Esophagus mucosa (tissue), 1 donor: ENCODE data around the gene PDZD8. TPM values are rescaled to one million over a fixed set of nuclear protein-coding genes. Genes with fewer than 3 reads are reported as not detected.
A peak's percentile ranks its signal among the peaks of the same experiment; 100 is the strongest.

Source experiments
- ATAC-seq: fragments of 200-7000 bp; cut with Tn5 transposase; one replicate; pipeline ENCODE4 v1.9.1; 2020
- total RNA-seq: library from RNA; stranded (reverse); gene quantifications from one replicate; pipeline ENCODE4 v1.2.4, GENCODE V29; 2023
- donor health status: DM: yes; HTN: yes; CAD: no.

The PDZD8 gene
- total RNA-seq, 1 donor from 2014 or later = 39.0 TPM

GRCh38 chr10:117277675-117278074 is 97.6 kb downstream of the PDZD8 start:
- ATAC-seq = no peak

GRCh38 chr10:117275121-117275520 is 100.1 kb downstream of the PDZD8 start:
- no peak for ATAC-seq

GRCh38 chr10:117274509-117274908 is 100.7 kb downstream of the PDZD8 start:
- no peak for ATAC-seq

GRCh38 chr10:117273980-117274379 is 101.3 kb downstream of the PDZD8 start:
- ATAC-seq = no peak

- no peak for ATAC-seq
These were observed 102.8 kb downstream of the PDZD8 start for GRCh38 chr10:117272195-117273076.

DNA sequence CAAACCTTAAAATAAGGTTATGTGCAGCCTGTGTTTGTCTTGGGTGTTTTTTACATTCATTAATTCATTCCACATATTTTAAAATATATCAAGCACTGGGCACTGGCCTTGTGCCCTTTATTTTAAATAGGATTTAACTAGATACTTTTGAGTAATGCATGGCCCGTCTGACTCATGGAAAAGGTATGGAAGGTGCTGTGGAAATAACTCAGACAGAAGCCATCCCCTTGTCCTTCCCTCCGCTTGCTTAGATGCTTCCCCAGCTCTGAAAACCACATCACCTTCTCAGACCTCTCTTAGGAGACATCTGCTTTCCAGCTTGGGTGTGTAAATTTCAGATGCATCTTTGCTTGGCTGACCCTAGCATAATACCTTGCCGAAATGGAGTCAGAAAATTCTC is 103.8 kb downstream of the PDZD8 start:
- peak; percentile 20 for ATAC-seq

DNA sequence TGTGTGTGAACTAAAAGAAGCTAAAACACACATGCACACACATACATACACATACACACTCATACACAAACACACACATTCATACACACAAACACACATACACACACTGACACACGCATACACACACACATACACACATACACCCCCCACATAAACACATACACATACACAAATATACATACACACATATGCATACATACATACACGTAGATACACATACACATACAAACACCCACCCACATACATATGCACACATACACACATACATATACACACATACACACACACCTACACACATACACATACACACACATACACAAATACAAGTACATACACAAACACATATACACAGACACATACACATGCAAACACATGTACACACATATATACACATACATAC is 106.3 kb downstream of the PDZD8 start:
- no peak for ATAC-seq

DNA sequence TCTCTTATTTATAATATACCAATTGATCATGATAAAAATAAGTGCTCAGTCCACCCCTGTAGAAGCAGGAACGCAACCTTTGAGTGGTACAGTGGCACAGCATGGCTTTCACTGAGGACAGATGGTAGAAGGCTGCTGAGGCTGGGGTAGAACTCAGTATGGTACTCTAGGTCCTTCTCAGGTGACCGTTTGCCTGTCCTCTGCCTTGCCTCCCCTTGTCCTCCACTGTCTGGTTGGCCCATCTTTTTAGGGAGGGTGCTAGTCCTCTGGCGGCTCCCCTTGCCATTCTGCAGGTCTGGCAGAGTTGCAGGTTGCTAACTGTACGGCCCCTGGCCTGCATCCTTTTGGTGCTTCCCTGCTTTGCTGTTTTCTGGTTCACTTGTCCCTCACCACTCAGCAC is 107.0 kb downstream of the PDZD8 start:
- no peak for ATAC-seq

- ATAC-seq = no peak
These were observed 108.4 kb downstream of the PDZD8 start for GRCh38 chr10:117266812-117267211.

DNA sequence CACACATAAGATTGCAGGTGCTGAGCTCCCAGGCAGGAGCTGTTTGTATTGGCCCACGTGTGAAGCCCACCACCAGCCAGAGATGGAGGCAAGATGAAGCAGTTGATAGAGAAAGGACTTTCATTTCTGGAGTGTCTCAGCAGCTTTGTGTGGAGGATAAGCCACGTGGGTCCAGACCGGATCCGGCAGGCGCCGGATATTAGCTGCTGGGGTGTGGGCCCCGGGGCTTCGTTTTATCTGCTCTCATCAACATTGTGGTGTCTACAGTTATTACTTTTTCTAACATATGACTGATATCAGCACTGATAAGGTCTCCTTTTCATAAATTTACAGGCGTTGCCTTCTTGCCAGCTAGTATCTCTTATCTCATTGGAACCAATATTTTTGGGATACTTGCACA is 108.8 kb downstream of the PDZD8 start:
- no peak for ATAC-seq

- no peak for ATAC-seq
These were observed 110.5 kb downstream of the PDZD8 start for GRCh38 chr10:117264782-117265181.

DNA sequence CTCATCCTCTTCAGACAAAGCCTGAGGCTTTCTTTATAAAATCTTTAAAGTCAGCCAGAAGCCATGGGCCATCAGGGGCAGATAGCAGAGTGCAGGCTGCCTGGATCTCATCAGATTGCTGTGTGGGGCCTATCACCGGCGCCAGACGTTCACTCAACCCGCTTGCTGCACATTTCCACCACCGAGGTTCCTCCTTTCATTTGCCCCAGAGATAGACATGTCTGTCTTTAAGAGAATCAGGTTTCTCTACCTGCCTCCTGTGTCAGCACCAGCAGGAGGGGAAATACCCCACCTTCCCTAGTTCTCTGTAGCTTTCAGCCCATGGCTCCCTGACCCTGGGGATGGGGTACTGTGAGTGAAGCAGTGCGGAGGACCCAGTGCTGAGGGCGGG is 112.3 kb downstream of the PDZD8 start:
- no peak for ATAC-seq

- ATAC-seq = peak; percentile 33
These were observed 112.8 kb downstream of the PDZD8 start for GRCh38 chr10:117262291-117262902.

- ATAC-seq = no peak
These were observed 113.7 kb downstream of the PDZD8 start for GRCh38 chr10:117261501-117261900.

GRCh38 chr10:117260084-117260483 is 115.2 kb downstream of the PDZD8 start:
- ATAC-seq = no peak

DNA sequence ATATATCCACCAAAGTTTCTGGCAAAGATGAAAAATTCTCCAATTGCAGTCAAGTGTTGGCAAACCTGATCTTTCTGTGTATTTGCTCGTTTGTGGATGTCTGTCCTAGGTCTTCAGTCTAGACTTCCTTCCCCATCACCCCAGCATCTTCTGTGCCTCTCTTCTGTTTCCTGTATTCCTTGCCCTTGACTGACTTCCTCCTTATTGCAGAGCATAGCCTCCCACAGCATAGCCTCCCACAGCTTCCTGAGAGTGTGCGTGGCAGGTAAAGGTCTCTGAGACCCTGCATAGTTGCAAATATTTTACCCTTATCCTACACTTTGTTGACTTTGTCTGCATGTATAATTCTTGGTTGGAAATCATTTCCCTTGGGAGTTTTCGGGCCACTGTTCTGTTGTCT is 116.0 kb downstream of the PDZD8 start:
- ATAC-seq = no peak

GRCh38 chr10:117257721-117258120 is 117.5 kb downstream of the PDZD8 start:
- ATAC-seq = no peak

DNA sequence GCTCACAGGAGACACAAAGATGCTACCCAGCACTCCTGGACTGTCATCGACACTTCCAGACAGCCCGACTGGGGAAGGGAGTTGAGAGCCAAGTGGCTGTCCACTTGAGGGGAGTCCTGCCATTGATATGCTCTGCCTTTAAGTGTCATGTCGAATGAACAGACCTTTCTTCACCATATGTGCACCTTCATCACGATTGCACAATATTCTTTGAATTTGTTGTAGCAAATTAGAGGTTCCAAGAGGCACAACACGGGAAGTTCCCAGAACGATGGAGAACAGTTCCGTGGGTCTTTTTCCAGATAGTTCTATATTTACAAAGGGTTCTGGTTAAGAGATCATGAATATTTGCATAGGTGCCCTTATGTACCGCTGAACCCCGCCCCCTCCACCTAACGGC is 118.3 kb downstream of the PDZD8 start:
- ATAC-seq = no peak

DNA sequence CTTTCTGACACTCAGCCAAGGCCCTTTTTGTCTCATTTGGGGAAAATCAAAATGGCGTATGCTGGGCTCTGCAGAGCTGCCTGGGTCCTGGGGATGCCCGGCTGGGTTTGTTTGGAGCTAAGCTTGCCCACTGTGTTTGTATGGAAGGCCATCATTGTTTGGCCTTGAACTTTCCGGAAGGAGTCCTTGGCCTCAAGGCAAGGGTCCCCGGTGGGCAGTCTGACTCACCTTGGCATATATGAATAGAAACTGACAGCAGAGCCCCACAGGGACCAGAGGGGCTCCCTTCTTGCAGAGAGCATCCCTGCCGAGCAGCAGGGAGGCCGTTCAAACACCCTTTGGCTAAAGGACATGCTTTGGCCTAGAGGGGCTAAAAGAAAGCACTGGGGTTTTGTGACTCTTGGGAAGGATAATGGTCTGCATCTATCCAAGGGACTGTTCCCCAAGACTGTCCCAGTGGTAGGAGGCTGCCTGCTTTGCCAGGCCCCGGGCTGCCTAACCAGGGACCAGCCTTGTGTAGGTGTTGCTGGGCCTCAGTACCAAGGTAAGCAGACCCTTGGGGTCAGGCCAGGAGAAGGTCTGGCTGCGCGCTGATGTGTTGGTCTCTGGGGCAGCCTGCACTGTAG is 119.3 kb downstream of the PDZD8 start:
- no peak for ATAC-seq

DNA sequence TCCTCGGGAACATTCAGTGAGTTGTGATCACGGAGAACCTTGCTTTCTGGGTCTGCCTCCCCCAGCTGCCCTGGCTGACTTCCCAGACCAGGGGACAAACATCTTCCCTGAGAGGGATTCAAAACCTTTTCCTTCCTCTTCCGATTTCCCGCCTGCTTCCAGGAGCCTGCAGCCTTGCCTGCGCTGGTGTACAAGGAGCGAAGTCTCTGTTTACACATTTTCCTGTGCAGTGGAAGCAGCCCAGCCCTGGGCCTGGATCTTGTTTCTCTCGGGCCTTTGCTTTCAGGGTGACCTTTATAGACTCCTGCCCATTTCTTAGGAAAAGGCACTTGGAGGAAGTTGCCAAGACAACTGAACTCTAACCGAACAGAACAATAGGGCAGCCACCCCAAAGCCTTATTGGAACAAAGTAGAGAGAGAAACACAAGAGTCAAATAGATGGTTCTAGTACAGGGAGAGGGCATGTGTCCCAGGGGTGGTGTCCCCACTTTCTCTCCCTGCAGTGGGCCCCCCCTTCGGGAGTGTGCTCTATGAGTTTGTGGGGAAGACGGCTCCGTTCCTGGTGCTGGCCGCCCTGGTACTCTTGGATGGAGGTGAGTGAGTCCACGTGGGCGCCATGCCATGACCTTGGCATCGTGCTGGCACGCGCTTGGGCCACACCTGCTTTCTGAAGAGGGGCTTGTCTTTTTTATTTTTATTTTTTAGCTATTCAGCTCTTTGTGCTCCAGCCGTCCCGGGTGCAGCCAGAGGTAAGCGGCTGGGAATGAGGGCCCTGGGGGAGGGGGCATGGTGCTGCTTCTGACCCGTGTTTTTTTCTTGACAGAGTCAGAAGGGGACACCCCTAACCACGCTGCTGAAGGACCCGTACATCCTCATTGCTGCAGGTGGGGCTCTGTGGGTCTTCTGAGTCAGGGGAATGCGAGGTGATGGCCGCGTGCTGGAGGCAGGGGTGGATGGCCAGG is 120.2 kb downstream of the PDZD8 start:
- no peak for ATAC-seq

DNA sequence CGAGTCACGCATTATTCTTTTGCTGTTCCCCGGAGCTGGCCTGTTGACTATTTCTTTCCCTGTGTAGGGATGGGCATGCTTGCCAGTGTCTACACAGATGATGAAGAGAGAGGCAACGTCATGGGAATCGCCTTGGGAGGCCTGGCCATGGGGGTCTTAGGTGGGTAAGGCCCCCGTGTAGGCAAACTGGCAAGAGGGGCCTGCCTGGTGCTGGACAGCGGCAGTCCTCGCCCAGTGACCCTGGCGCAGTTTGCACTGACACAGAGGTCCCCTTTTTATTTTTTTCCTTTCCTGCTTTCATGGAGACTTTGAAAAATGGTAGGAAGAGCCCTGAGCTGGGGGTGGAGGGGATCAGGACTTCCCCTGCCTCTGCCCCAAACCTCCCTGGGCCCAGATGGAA is 120.9 kb downstream of the PDZD8 start:
- no peak for ATAC-seq

GRCh38 chr10:117253908-117254307 is 121.3 kb downstream of the PDZD8 start:
- no peak for ATAC-seq

GRCh38 chr10:117250411-117250810 is 124.8 kb downstream of the PDZD8 start:
- no peak for ATAC-seq
